AG04450 (cell line): ENCODE data around the gene TBCD. TPM values are rescaled to one million over a fixed set of nuclear protein-coding genes. Genes with fewer than 3 reads are reported as not detected.

ENCODE experiments used
- CTCF ChIA-PET: fragments of 300-600, 350-600 bp; formaldehyde crosslinking; extraction: SDS; loops from one replicate; lab custom pipeline; 2022; ENCODE audit warnings: antibody characterized with exemption, inconsistent platforms; lab: Charles Lee
- POLR2A ChIA-PET: fragments of 350-600 bp; formaldehyde crosslinking; extraction: SDS; loops from one replicate; lab custom pipeline; 2021; ENCODE audit warnings: antibody characterized with exemption, inconsistent platforms; lab: Yijun Ruan, JAX
- DNase-seq: peaks from one replicate; pipeline ENCODE4 v3.0.0-alpha.2; 2011; ENCODE audit warnings: low read depth, low spot score
- H3K27ac ChIP-seq: one replicate; pipeline ENCODE4 v1.5.1; 2012; ENCODE audit warnings: low read depth, low read length, control low read depth
- H3K27me3 ChIP-seq: one replicate; pipeline ENCODE4 v1.6.0; 2012; ENCODE audit warnings: low read length; ENCODE audit not compliant: control insufficient read depth, insufficient read depth
- H3K4me3 ChIP-seq: 2 replicates; pipeline ENCODE4 v1.5.1; 2011; ENCODE audit warnings: mild to moderate bottlenecking, low read depth, low read length, control low read depth
- H3K9me3 ChIP-seq: 2 replicates; pipeline ENCODE4 v1.5.1; 2012; ENCODE audit warnings: low read length; ENCODE audit not compliant: control insufficient read depth, insufficient read depth
- CTCF ChIP-seq: IDR thresholded peaks from 2 replicates; pipeline ENCODE4 v1.5.1; 2011; ENCODE audit warnings: low read depth, low read length, control low read depth, inconsistent platforms
- polyA plus RNA-seq: library from polyadenylated mRNA; depleted of rRNA; stranded (reverse); fragments of >200 nt; gene quantifications from 2 replicates; pipeline ENCODE4 v1.2.3, GENCODE V29; 2011

Gene TBCD
- polyA plus RNA-seq, 1 experiment, result 28.5 TPM

- Histone ChIP-seq H3K27ac (no peak overlapping the region), H3K4me3 (no peak overlapping the region), H3K9me3 (peaks cover 37% of the 10 kb centered on the region; the same call in 1 of the 2 replicates), H3K27me3 (no peaks in the 10 kb centered on the region)
- TF ChIP-seq CTCF, result no peak
- no peak for DNase-seq
- CTCF ChIA-PET, result no interaction called here
- POLR2A ChIA-PET, result no interaction called here
Measured at GRCh38 chr17:82927661-82928601, 176.1 kb downstream of the TBCD start.

- Histone ChIP-seq H3K4me3 (no peak overlapping the region), H3K27me3 (no peaks in the 10 kb centered on the region), H3K9me3 (peaks cover 38% of the 10 kb centered on the region; the same call in 1 of the 2 replicates), H3K27ac (no peak overlapping the region)
- DNase-seq, result no peak
- ChIA-PET CTCF (interaction anchor here (1.1 kb wide), 1 partner anchor 15 kb away, joined by 3 read pairs; no protein-coding TSS in a partner anchor), POLR2A (no interaction called here)
- no peak for TF ChIP-seq CTCF
Measured at GRCh38 chr17:82929011-82929622, 177.3 kb downstream of the TBCD start.

- no peak for TF ChIP-seq CTCF
- H3K9me3 ChIP-seq, result peaks cover 38% of the 10 kb centered on the region; the same call in 1 of the 2 replicates
- POLR2A ChIA-PET, result no interaction called here
- H3K27me3 ChIP-seq, result no peaks in the 10 kb centered on the region
- H3K27ac ChIP-seq, result no peak overlapping the region
- H3K4me3 ChIP-seq, result no peak overlapping the region
- no peak for DNase-seq
- CTCF ChIA-PET, result interaction anchor here (1.1 kb wide), 1 partner anchor 15 kb away, joined by 3 read pairs; no protein-coding TSS in a partner anchor
Measured at GRCh38 chr17:82929676-82930042, 177.8 kb downstream of the TBCD start.

DNA sequence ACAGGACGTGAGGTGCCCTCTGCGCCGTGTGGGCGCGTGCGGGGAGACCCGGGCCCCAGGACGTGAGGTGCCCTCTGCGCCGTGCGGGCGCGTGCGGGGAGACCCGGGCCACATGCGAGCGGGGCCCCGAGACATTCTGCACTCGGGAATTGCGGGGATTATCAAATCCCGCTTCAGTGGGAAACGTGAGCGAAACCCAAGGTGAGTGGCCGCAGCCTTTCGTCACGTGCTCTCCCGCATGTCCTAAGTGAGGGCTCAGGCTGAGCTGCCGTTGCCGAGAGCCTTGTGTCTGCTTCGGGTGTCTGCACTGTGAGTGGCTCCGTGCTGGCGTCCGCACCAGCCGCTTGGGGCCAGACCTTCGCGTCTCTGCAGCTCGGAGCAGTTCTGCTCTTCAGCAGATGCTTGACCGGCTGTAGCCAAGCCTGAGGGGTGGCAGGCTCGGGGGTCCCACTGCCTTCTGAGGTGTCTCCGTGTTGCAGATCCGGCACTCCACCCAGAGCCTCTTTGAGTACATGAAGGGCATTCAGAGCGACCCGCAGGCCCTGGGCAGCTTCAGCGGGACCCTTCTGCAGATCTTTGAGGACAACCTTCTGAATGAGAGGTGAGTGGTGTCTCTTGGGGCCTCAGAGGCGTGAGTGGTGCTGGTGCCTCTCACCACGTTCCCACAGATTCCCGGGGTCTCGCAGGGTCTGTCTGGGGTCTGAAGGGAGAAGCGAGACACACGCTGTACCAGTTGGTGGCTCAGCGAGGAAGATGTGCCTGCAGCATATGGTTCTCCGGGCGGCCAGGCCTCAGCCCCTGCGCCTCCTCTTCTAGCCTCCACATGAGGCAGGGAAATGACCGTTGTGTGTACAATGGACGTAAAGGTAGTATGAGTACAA, 178.4 kb downstream of the TBCD start:
- DNase-seq, result no peak
- H3K4me3 ChIP-seq, result no peak overlapping the region
- H3K27me3 ChIP-seq, result no peaks in the 10 kb centered on the region
- H3K9me3 ChIP-seq, result peaks cover 33% of the 10 kb centered on the region; the same call in 1 of the 2 replicates
- ChIA-PET CTCF (interaction anchor here (1.1 kb wide), 1 partner anchor 16 kb away, joined by 3 read pairs; no protein-coding TSS in a partner anchor), POLR2A (no interaction called here)
- H3K27ac ChIP-seq, result no peak overlapping the region
- no peak for TF ChIP-seq CTCF
